ENCODE measurements around the gene KCTD1. TPM values are rescaled to one million over a fixed set of nuclear protein-coding genes. Genes with fewer than 3 reads are reported as not detected.

Gene KCTD1
- total RNA-seq, 1 donor from 2014 or later, result 6.4 TPM

DNA sequence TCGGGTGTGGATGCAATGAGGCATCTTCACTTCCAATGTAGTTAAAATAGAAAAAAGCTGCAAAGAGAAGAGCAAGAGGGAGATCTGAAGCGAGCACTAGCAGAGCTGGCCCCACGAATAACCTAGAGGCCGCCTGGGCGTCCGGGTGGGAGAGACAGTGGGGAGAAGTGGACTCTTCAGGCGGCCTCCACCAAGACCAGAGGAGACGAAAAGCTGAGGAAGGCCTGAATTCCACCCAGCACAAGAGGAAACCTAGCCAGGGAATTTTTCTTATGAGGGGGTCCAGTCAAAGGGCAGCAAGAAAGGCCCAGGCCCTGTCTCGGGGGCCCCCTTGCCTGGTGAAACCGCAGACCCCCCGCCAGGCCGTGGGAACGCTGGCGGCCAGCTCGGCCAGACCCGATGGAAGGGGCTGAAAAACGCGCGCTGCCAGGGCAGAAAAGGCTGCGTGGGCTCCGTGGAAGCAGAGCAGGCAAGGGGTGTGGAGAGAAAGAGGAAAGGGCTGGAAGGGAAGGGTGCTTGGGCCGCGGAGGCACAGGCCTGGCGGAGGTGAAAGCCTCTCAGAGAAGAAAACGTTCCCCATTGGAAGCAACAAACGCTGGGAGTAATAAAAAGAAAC lies 69.2 kb downstream of the KCTD1 start:
- Histone ChIP-seq H3K4me1 (no peaks in the 10 kb centered on the region), H3K36me3 (peaks cover 16% of the 10 kb centered on the region), H3K27me3 (ENCODE audit: low read depth) (no peaks in the 10 kb centered on the region), H3K4me3 (no peak overlapping the region), H3K27ac (replicated peaks) (no peak overlapping the region), H3K9me3 (replicated peaks) (no peaks in the 10 kb centered on the region)
- TF ChIP-seq, protein P1, sequence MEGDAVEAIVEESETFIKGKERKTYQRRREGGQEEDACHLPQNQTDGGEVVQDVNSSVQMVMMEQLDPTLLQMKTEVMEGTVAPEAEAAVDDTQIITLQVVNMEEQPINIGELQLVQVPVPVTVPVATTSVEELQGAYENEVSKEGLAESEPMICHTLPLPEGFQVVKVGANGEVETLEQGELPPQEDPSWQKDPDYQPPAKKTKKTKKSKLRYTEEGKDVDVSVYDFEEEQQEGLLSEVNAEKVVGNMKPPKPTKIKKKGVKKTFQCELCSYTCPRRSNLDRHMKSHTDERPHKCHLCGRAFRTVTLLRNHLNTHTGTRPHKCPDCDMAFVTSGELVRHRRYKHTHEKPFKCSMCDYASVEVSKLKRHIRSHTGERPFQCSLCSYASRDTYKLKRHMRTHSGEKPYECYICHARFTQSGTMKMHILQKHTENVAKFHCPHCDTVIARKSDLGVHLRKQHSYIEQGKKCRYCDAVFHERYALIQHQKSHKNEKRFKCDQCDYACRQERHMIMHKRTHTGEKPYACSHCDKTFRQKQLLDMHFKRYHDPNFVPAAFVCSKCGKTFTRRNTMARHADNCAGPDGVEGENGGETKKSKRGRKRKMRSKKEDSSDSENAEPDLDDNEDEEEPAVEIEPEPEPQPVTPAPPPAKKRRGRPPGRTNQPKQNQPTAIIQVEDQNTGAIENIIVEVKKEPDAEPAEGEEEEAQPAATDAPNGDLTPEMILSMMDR (IDR thresholded peaks at IDR 0.05; ENCODE audit: borderline replicate concordance), result no peak
- intact Hi-C loops (cut with micrococcal nuclease), result no loop called here
- no peak for DNase-seq

DNA sequence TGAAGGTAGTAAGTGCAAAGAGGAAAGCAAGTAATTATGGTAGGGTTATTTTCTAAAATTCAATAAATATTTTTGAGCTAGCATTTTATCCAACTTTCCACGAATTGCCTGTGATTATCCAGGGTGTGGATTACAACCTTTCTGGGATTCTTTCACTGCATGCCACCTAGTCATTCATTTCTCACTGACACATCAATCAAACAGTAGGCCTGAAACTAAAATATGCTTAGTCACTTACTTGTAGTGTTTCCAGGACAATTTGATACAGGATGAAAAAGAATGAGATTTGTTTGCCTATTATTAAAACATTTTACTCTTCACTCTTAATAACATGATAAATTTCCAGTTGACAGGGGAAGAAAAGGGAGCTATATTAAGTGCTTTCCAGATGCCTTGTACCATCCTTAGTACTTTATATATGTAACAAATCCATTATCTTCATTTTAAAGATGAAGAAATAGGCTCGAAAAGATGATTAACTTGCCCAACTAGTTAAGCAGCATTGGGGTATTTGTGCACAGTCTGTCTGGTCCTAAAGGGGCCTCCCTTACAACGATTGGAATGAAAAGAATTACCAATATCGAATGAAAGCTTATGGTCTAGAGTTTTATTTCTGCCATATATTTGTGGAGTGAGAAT lies 70.4 kb downstream of the KCTD1 start:
- intact Hi-C loops (cut with micrococcal nuclease), result no loop called here
- Histone ChIP-seq H3K9me3 (replicated peaks) (no peaks in the 10 kb centered on the region), H3K27me3 (ENCODE audit: low read depth) (no peaks in the 10 kb centered on the region), H3K4me1 (no peaks in the 10 kb centered on the region), H3K36me3 (peaks cover 16% of the 10 kb centered on the region), H3K27ac (replicated peaks) (no peak overlapping the region), H3K4me3 (no peak overlapping the region)
- DNase-seq, result no peak
- TF ChIP-seq, protein P1 (IDR thresholded peaks at IDR 0.05; ENCODE audit: borderline replicate concordance), result no peak

DNA sequence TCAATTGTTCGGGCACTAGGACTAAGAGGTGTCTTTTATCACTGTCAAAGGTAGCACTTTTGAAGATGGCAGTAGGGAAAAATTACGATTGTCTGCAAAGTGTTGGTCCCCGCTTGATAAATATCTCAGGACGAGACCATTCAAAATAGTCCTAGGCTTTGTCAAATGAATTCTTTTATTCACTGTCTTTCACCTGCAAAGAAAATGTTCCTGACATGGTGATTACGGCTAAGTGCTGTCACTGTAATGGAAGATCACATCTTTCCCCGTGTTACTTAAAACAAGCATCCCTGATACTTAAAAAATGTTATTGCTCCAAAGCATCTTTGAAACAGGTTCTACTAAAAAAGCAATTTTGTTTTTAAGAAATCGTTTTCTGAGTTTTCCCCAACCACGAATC lies 71.7 kb downstream of the KCTD1 start:
- no peak for DNase-seq
- intact Hi-C loops (cut with micrococcal nuclease), result no loop called here
- Histone ChIP-seq H3K27me3 (ENCODE audit: low read depth) (no peaks in the 10 kb centered on the region), H3K4me3 (no peak overlapping the region), H3K4me1 (no peaks in the 10 kb centered on the region), H3K9me3 (replicated peaks) (no peaks in the 10 kb centered on the region), H3K36me3 (peaks cover 16% of the 10 kb centered on the region), H3K27ac (replicated peaks) (no peak overlapping the region)
- TF ChIP-seq, protein P1 (IDR thresholded peaks at IDR 0.05; ENCODE audit: borderline replicate concordance), result no peak

DNA sequence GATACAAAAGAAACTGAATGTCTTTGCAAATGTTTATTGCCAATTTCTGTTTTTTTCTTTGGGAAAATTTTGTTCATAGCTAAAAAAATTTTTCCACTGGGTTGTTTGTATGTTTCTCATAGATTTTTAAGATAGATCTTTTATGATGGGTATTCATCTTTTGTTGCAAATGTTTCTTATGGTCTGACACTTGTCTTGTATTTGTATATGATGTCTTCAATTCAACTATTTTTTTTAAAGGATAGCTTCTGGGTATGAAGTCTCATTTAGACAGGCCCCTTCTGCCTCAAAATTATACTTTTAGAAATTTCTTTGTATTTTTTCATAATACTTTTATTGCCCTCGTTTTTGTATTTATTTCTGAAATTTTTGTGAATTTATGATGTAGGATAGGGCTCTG lies 73.8 kb downstream of the KCTD1 start:
- peaks cover 16% of the 10 kb centered on the region for H3K36me3 ChIP-seq

DNA sequence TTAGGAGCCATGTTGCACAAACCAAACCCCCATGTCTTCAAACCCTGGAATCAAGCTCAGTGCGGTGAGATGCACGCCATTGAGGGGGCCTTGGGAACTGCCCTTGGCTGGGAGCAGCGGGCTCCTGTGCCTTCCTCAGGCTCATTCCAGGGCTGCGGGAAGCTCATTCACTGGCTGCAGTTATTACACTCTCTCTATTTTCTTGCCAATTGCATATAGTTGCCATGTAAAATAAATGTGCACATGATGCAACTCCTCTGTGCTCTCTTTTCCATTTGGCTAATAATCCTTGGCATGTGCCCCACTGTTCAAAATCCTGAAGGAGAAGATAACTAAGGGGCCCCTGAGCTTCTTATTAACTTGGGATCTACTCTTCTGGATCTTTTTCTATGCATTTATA lies 74.7 kb downstream of the KCTD1 start:
- Histone ChIP-seq H3K9me3 (replicated peaks) (no peaks in the 10 kb centered on the region), H3K4me3 (no peak overlapping the region), H3K27me3 (ENCODE audit: low read depth) (no peaks in the 10 kb centered on the region), H3K4me1 (peaks cover 20% of the 10 kb centered on the region), H3K27ac (replicated peaks) (no peak overlapping the region), H3K36me3 (peaks cover 16% of the 10 kb centered on the region)
- DNase-seq, result no peak
- intact Hi-C loops (cut with micrococcal nuclease), result no loop called here
- TF ChIP-seq, protein P1 (IDR thresholded peaks at IDR 0.05; ENCODE audit: borderline replicate concordance), result no peak

More for the DNA sequence above, 73.8 kb downstream of the KCTD1 start:
- Histone ChIP-seq H3K27me3 (ENCODE audit: low read depth) (no peaks in the 10 kb centered on the region), H3K4me1 (peaks cover 14% of the 10 kb centered on the region), H3K9me3 (replicated peaks) (no peaks in the 10 kb centered on the region), H3K4me3 (no peak overlapping the region), H3K27ac (replicated peaks) (no peak overlapping the region)
- no peak for DNase-seq
- TF ChIP-seq, protein P1 (IDR thresholded peaks at IDR 0.05; ENCODE audit: borderline replicate concordance), result no peak
- intact Hi-C loops (cut with micrococcal nuclease), result no loop called here
